Thyroid gland (tissue), 4 donors: ENCODE results near the gene ERCC3. TPM values are rescaled to one million over a fixed set of nuclear protein-coding genes. Genes with fewer than 3 reads are reported as not detected.
"Not testable (repeated sequence)": the region's sequence is repeated elsewhere in the genome, so short reads cannot be mapped to it uniquely, and the experiment has no call there.

Experiments used
- DNase-seq, 2 donors: peaks; one replicate each; pipeline ENCODE4 v3.0.0-alpha.2; 2019
- H3K27ac ChIP-seq, 3 donors: fragments of 200-600 bp; sonication (generic); 1 replicate in 2 of 3; 2 replicates in 1 of 3; pipeline ENCODE4 v1.5.1; 2016 to 2019; ENCODE audit warnings: mild to moderate bottlenecking in 1 of 3, moderate library complexity in 1 of 3
- H3K27me3 ChIP-seq: fragments of 200-600 bp; sonication (generic); one replicate; pipeline ENCODE4 v1.5.1; 2019
- H3K36me3 ChIP-seq, 2 donors: fragments of 200-600 bp; sonication (generic); one replicate each; pipeline ENCODE4 v1.5.1; 2016 to 2019
- H3K4me1 ChIP-seq, 2 donors: fragments of 200-600 bp; sonication (generic); one replicate each; pipeline ENCODE4 v1.5.1; 2017 to 2019
- H3K4me3 ChIP-seq, 3 donors: fragments of 200-600 bp; sonication (generic); replicated peaks in 1 of 3; 1 replicate in 2 of 3; 2 replicates in 1 of 3; pipeline ENCODE4 v1.5.1; 2016; ENCODE audit warnings: mild to moderate bottlenecking in 1 of 3
- H3K9me3 ChIP-seq: fragments of 200-600 bp; sonication (generic); one replicate; pipeline ENCODE4 v1.5.1; 2017
- CTCF ChIP-seq, 6 experiments: fragments of 200-600 bp in 3 of 6; fragments of 450-650 bp in 3 of 6; sonication (generic) in 3 of 6; IDR thresholded peaks; one replicate each; pipeline ENCODE4 v1.5.1; 2016 to 2019; ENCODE audit warnings: antibody characterized with exemption in 6 of 6, mild to moderate bottlenecking in 2 of 6, inconsistent platforms in 1 of 6, moderate library complexity in 1 of 6
- POLR2A ChIP-seq, 2 donors: fragments of 450-650 bp; IDR thresholded peaks; one replicate each; pipeline ENCODE4 v1.6.1; 2017; ENCODE audit warnings: antibody characterized with exemption in 2 of 2, mild to moderate bottlenecking in 2 of 2, moderate library complexity in 1 of 2
- WGBS, 2 donors: methylation state at CpG; one replicate each; pipeline ENCODE4 v1.1.5; 2017; 5-methylcytosine and 5-hydroxymethylcytosine counted together
- intact Hi-C: fragments of 100-400 bp; cut with DNase I; formaldehyde crosslinking; loops from one replicate; pipeline ENCODE4 v1.15.1; 2023
- small RNA-seq: library from RNA; depleted of rRNA; stranded (forward); fragments of <200 nt; gene quantifications from one replicate; pipeline ENCODE3, GENCODE V24; 2016
- total RNA-seq, 4 donors: library from RNA; depleted of rRNA; stranded (reverse); fragments of >200 nt; gene quantifications; one replicate each; pipeline ENCODE4 v1.2.3, GENCODE V29; 2016

Gene ERCC3
- total RNA-seq, 4 donors from 2014 or later, result 24.7 to 55.9 (median 36.3) TPM

GRCh38 chr2:127217470-127218325 is 76.2 kb downstream of the ERCC3 start:
- Histone ChIP-seq H3K27me3 (peaks cover 7% of the 10 kb centered on the region), H3K27ac (no peak overlapping the region), H3K36me3 (no peaks in the 10 kb centered on the region), H3K4me3 (no peak overlapping the region), H3K4me1 (peaks cover 16 to 23% of the 10 kb centered on the region in 2 donors), H3K9me3 (no peaks in the 10 kb centered on the region)
- intact Hi-C loops, result no loop called here
- WGBS, 2 donors, result 87 to 89% methylated on average over 14 of the region's 14 CpGs
- no peak for TF ChIP-seq CTCF (IDR thresholded peaks at IDR 0.05)
- no peak for TF ChIP-seq POLR2A (IDR thresholded peaks at IDR 0.05)
- DNase-seq, result no peak

- Histone ChIP-seq H3K36me3 (no peaks in the 10 kb centered on the region), H3K4me1 (peaks cover 16 to 23% of the 10 kb centered on the region in 2 donors), H3K27ac (no peak overlapping the region), H3K9me3 (no peaks in the 10 kb centered on the region), H3K4me3 (no peak overlapping the region), H3K27me3 (peaks cover 7% of the 10 kb centered on the region)
- 96 to 100% methylated on average over 1 of the region's 1 CpG for WGBS, 2 donors
- intact Hi-C loops, result no loop called here
- TF ChIP-seq CTCF (IDR thresholded peaks at IDR 0.05), result no peak
- TF ChIP-seq POLR2A (IDR thresholded peaks at IDR 0.05), result no peak
- no peak for DNase-seq
These were observed 77.4 kb downstream of the ERCC3 start for GRCh38 chr2:127216593-127216992.

GRCh38 chr2:127216095-127216494 is 77.8 kb downstream of the ERCC3 start:
- intact Hi-C loops, result no loop called here

GRCh38 chr2:127214201-127214600 is 79.7 kb downstream of the ERCC3 start:
- not testable (repeated sequence) for H3K27me3 ChIP-seq
- 91 to 96% methylated on average over 2 of the region's 2 CpGs for WGBS, 2 donors

More at GRCh38 chr2:127216095-127216494, 77.8 kb downstream of the ERCC3 start:
- peaks cover 16 to 23% of the 10 kb centered on the region in 2 donors for H3K4me1 ChIP-seq
- no peak overlapping the region for H3K27ac ChIP-seq
- TF ChIP-seq CTCF (IDR thresholded peaks at IDR 0.05) (no peak), POLR2A (IDR thresholded peaks at IDR 0.05) (no peak)
- H3K27me3 ChIP-seq, result peaks cover 7% of the 10 kb centered on the region
- no peaks in the 10 kb centered on the region for H3K9me3 ChIP-seq
- DNase-seq, result no peak
- H3K36me3 ChIP-seq, result no peaks in the 10 kb centered on the region
- H3K4me3 ChIP-seq, result no peak overlapping the region
- 80 to 88% methylated on average over 2 of the region's 2 CpGs for WGBS, 2 donors

GRCh38 chr2:127208313-127208712 is 85.6 kb downstream of the ERCC3 start:
- no peaks in the 10 kb centered on the region for H3K4me1 ChIP-seq
- TF ChIP-seq CTCF (IDR thresholded peaks at IDR 0.05), result no peak
- TF ChIP-seq POLR2A (IDR thresholded peaks at IDR 0.05), result no peak
- no peak overlapping the region for H3K4me3 ChIP-seq
- WGBS, 2 donors, result 63 to 100% methylated on average over 1 to 4 of the region's 4 CpGs
- DNase-seq, result no peak
- no peaks in the 10 kb centered on the region for H3K27me3 ChIP-seq
- H3K27ac ChIP-seq, result no peak overlapping the region
- intact Hi-C loops, result no loop called here
- H3K36me3 ChIP-seq, result no peaks in the 10 kb centered on the region
- no peaks in the 10 kb centered on the region for H3K9me3 ChIP-seq

More at GRCh38 chr2:127214201-127214600, 79.7 kb downstream of the ERCC3 start:
- intact Hi-C loops, H3K4me3 ChIP-seq, DNase-seq, H3K36me3 ChIP-seq, H3K4me1 ChIP-seq, H3K9me3 ChIP-seq, H3K27ac ChIP-seq: not testable (repeated sequence)

Small RNA genes within 50 kb of the gene (small RNA-seq; reads per million reads assigned to genes)
- not detected for gene RNU6-1147P

Other genes starting within 250 kb of the ERCC3 start
- gene BIN1, start 187.0 kb downstream of the ERCC3 start, total RNA-seq, result 10 to 100 TPM; 49.2 to 68.3 (median 64.2) TPM
- under 1 TPM in 1 of 4 donors, not detected in 3; 0.40 TPM for gene CYP27C1, start 73.8 kb downstream of the ERCC3 start, total RNA-seq
- gene MAP3K2, start 93.8 kb upstream of the ERCC3 start, total RNA-seq, result 100 to 1,000 TPM in 1 of 4 donors, 10 to 100 TPM in 3; 84.8 to 118 (median 92.8) TPM
- gene PROC, start 124.3 kb upstream of the ERCC3 start, total RNA-seq, result not detected
- gene IWS1, start 232.3 kb upstream of the ERCC3 start, total RNA-seq, result 10 to 100 TPM; 33.8 to 70.4 (median 42.1) TPM
- gene MYO7B, start 241.5 kb upstream of the ERCC3 start, total RNA-seq, result under 1 TPM in 1 of 4 donors, not detected in 3; 0.56 TPM